PC-9 (cell line): ENCODE measurements around the gene TNIK. TPM values are rescaled to one million over a fixed set of nuclear protein-coding genes. Genes with fewer than 3 reads are reported as not detected.

ENCODE experiments used
- BruUV-seq: library from RNA; stranded (reverse); fragments of 400-500 nt; replicated peaks from 2 replicates; lab custom pipeline; 2021; lab: Mats Ljungman, UMichigan
- CTCF ChIA-PET: fragments of 300-600 bp; sonication (Branson Sonifier 250); formaldehyde crosslinking; loops from one replicate; lab custom pipeline; 2022; ENCODE audit warnings: antibody characterized with exemption; lab: Charles Lee
- POLR2A ChIA-PET: fragments of 300-600 bp; sonication (Branson Sonifier 250); formaldehyde crosslinking; loops from one replicate; lab custom pipeline; 2022; ENCODE audit warnings: antibody characterized with exemption; ENCODE audit not compliant: unreplicated experiment; lab: Charles Lee
- DNase-seq, 2 experiments: peaks; one replicate each; pipeline versions ENCODE4 v3.0.0 to v3.0.0-alpha.2; 2015 to 2022; ENCODE audit warnings: mixed read lengths in 1 of 2
- H2AFZ ChIP-seq: fragments of 200-600 bp; sonication (generic); 2 replicates; pipeline ENCODE4 v1.8.1; 2017; ENCODE audit warnings: antibody characterized with exemption
- H3F3A ChIP-seq: fragments of 200-600 bp; sonication (generic); 2 replicates; pipeline ENCODE4 v1.8.1; 2017; ENCODE audit warnings: antibody characterized with exemption, mild to moderate bottlenecking, low read depth; ENCODE audit not compliant: insufficient read depth
- H3K27ac ChIP-seq: fragments of 200-600 bp; sonication (generic); 2 replicates; pipeline ENCODE4 v1.6.1; 2016; ENCODE audit warnings: mixed run types
- H3K27me3 ChIP-seq: fragments of 200-600 bp; sonication (generic); 2 replicates; pipeline ENCODE4 v1.6.1; 2016; ENCODE audit warnings: low read depth, mixed run types; ENCODE audit not compliant: insufficient read depth
- H3K36me3 ChIP-seq: fragments of 200-600 bp; sonication (generic); 2 replicates; pipeline ENCODE4 v1.6.1; 2016; ENCODE audit warnings: low read depth, mixed run types
- H3K4me1 ChIP-seq: fragments of 200-600 bp; sonication (generic); replicated peaks from 2 replicates; pipeline ENCODE4 v1.6.1; 2016; ENCODE audit warnings: mixed run types; ENCODE audit not compliant: insufficient read depth
- H3K4me2 ChIP-seq: fragments of 200-600 bp; sonication (generic); 2 replicates; pipeline ENCODE4 v1.6.1; 2017; ENCODE audit warnings: mixed run types
- H3K4me3 ChIP-seq: fragments of 200-600 bp; sonication (generic); 2 replicates; pipeline ENCODE4 v1.6.1; 2016; ENCODE audit warnings: mixed run types
- H3K79me2 ChIP-seq: fragments of 200-600 bp; sonication (generic); 2 replicates; pipeline ENCODE4 v1.6.1; 2017; ENCODE audit warnings: low read depth, mixed run types
- H3K9me2 ChIP-seq: fragments of 200-600 bp; sonication (generic); 2 replicates; pipeline ENCODE4 v1.8.1; 2017; ENCODE audit warnings: mild to moderate bottlenecking; ENCODE audit not compliant: insufficient read depth
- H3K9me3 ChIP-seq: fragments of 200-600 bp; sonication (generic); 2 replicates; pipeline ENCODE4 v1.8.1; 2016; ENCODE audit warnings: low read depth; ENCODE audit not compliant: insufficient read depth
- H4K20me1 ChIP-seq: fragments of 200-600 bp; sonication (generic); 2 replicates; pipeline ENCODE4 v1.8.1; 2017; ENCODE audit not compliant: insufficient read depth
- EZH2 ChIP-seq: fragments of 200-600 bp; sonication (generic); IDR thresholded peaks from 2 replicates; pipeline ENCODE4 v1.8.0; 2017; ENCODE audit warnings: antibody characterized with exemption, low read depth
- intact Hi-C: fragments of 100-400 bp; cut with micrococcal nuclease; formaldehyde crosslinking; loops from one replicate; pipeline ENCODE4 v1.10.0; 2022; ENCODE audit not compliant: unreplicated experiment
- total RNA-seq: library from RNA; stranded (reverse); gene quantifications from 2 replicates; pipeline ENCODE4 v1.2.3, GENCODE V29; 2021
- TF ChIP-seq, protein P1 (sequence below): fragments of 200-600 bp; sonication (generic); conservative IDR thresholded peaks from 2 replicates; pipeline ENCODE4 v1.6.1; 2017; ENCODE audit warnings: mixed run types, antibody characterized with exemption, mild to moderate bottlenecking, moderate library complexity

The TNIK gene
- total RNA-seq, 1 experiment from 2014 or later = 30.7 TPM

DNA sequence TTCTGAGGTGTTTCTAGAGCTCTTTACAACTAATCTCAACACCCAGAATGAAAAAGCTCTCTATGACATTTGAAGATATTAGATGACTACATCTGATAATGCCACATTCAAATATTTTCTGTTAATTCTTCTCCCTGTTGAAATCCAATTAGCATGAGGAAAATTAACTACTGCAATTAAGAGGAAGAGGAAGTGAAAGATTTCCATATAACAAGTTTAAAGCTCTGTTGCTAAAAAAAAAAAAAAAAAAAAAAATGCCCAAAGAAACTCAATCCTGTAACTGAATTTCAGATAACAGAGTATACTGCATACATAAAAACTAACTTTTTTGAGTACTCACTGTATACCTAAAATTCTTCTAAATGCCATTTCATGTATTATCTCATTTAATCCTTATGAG lies 109.8 kb downstream of the TNIK start:
- peaks cover 7% of the 10 kb centered on the region; the same call in 1 of the 2 replicates for H3K36me3 ChIP-seq
- ChIA-PET POLR2A (no interaction called here), CTCF (interaction anchor here (0.6 kb wide), 1 partner anchor 8 kb away, joined by 7 read pairs; no protein-coding TSS in a partner anchor)
- no peaks in the 10 kb centered on the region for H3K9me3 ChIP-seq
- H3K27ac ChIP-seq = no peak overlapping the region
- H3K79me2 ChIP-seq = peaks cover 62% of the 10 kb centered on the region
- no peaks in the 10 kb centered on the region for H3K9me2 ChIP-seq
- H3K27me3 ChIP-seq = no peaks in the 10 kb centered on the region
- intact Hi-C loops = no loop called here
- TF ChIP-seq, protein P1, sequence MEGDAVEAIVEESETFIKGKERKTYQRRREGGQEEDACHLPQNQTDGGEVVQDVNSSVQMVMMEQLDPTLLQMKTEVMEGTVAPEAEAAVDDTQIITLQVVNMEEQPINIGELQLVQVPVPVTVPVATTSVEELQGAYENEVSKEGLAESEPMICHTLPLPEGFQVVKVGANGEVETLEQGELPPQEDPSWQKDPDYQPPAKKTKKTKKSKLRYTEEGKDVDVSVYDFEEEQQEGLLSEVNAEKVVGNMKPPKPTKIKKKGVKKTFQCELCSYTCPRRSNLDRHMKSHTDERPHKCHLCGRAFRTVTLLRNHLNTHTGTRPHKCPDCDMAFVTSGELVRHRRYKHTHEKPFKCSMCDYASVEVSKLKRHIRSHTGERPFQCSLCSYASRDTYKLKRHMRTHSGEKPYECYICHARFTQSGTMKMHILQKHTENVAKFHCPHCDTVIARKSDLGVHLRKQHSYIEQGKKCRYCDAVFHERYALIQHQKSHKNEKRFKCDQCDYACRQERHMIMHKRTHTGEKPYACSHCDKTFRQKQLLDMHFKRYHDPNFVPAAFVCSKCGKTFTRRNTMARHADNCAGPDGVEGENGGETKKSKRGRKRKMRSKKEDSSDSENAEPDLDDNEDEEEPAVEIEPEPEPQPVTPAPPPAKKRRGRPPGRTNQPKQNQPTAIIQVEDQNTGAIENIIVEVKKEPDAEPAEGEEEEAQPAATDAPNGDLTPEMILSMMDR = no peak
- no peak for TF ChIP-seq EZH2
- peaks cover 50% of the 10 kb centered on the region for H3F3A ChIP-seq
- H3K4me1 ChIP-seq = peaks cover 80% of the 10 kb centered on the region
- BruUV-seq = no TSS peak
- DNase-seq = no peak
- H3K4me2 ChIP-seq = no peak overlapping the region
- no peak overlapping the region for H3K4me3 ChIP-seq
- H2AFZ ChIP-seq = no peak overlapping the region
- no peaks in the 10 kb centered on the region for H4K20me1 ChIP-seq

DNA sequence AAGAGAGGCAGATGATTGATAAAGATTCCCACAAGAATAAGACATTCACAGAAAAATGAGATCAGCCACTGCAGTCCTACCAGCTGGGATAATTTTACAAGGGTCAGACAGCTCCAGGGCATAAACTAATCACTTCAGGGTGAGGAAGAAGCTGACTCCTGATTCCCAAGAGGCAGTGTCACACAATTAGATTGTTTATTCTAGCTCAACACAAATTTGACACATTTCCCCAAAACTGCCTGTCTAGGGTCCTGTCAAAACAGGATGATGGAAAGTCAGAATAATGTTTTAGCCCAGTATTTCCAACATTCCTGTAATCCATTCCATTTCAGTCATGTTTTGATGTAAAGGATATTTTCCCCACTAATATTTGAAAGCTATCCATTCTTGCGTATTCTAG lies 110.8 kb downstream of the TNIK start:
- peak overlapping the region; percentile 22; the same call in 1 of the 2 replicates for H3K27ac ChIP-seq

DNA sequence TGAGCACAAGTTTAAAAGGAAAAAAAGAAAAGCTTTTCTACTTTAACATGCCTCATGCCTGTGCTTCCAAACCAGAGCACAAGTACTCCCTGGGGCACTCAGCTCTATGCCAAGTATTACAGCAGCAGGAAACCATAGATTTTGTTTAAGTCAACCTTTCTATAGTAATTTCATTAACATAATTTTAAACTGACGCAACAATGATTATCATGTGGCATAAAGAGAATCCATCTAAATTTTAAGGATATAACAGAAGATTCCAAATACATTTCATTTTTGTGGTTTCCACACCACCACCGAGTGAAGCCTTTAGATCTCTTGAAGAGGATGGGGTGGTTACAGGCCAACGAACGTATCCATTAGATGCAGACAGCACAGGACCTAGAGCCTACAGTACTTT lies 112.1 kb downstream of the TNIK start:
- peaks cover 46% of the 10 kb centered on the region for H3F3A ChIP-seq
- BruUV-seq = no TSS peak
- ChIA-PET CTCF (interaction anchor here (1.0 kb wide), 1 partner anchor 190 kb away, joined by 3 read pairs; no protein-coding TSS in a partner anchor), POLR2A (interaction anchor here (0.6 kb wide), 1 partner anchor 55 kb away, joined by 3 read pairs; no protein-coding TSS in a partner anchor)
- intact Hi-C loops = no loop called here
- H3K27me3 ChIP-seq = no peaks in the 10 kb centered on the region
- H3K4me1 ChIP-seq = peaks cover 58% of the 10 kb centered on the region
- H2AFZ ChIP-seq = no peak overlapping the region
- H3K36me3 ChIP-seq = peaks cover 7% of the 10 kb centered on the region; the same call in 1 of the 2 replicates
- H3K79me2 ChIP-seq = peaks cover 61% of the 10 kb centered on the region
- no peak overlapping the region for H3K4me3 ChIP-seq
- H3K4me2 ChIP-seq = peak overlapping the region; percentile 36; the same call in 1 of the 2 replicates
- no peaks in the 10 kb centered on the region for H3K9me3 ChIP-seq
- DNase-seq = no peak
- TF ChIP-seq, protein P1 = no peak
- no peak for TF ChIP-seq EZH2
- H3K9me2 ChIP-seq = no peaks in the 10 kb centered on the region
- H3K27ac ChIP-seq = peak overlapping the region; percentile 51
- H4K20me1 ChIP-seq = no peaks in the 10 kb centered on the region

More for the DNA sequence above, 110.8 kb downstream of the TNIK start:
- ChIA-PET POLR2A (interaction anchor here (0.6 kb wide), 1 partner anchor 447 kb away, joined by 3 read pairs; no protein-coding TSS in a partner anchor), CTCF (interaction anchor here (0.6 to 1.0 kb wide), 3 partner anchors 100 to 303 kb away, joined by 3 to 6 read pairs (median 3); no protein-coding TSS in a partner anchor)
- DNase-seq = peak in 1 of 2 experiments; percentile 89
- Histone ChIP-seq H3K9me3 (no peaks in the 10 kb centered on the region), H4K20me1 (no peaks in the 10 kb centered on the region), H3K36me3 (peaks cover 7% of the 10 kb centered on the region; the same call in 1 of the 2 replicates), H2AFZ (no peak overlapping the region), H3K4me1 (peaks cover 71% of the 10 kb centered on the region), H3F3A (peaks cover 50% of the 10 kb centered on the region), H3K27me3 (no peaks in the 10 kb centered on the region), H3K4me2 (peak overlapping the region; percentile 25), H3K79me2 (peaks cover 61% of the 10 kb centered on the region), H3K9me2 (no peaks in the 10 kb centered on the region), H3K4me3 (no peak overlapping the region)
- intact Hi-C loops = no loop called here
- TF ChIP-seq EZH2 = no peak
- TF ChIP-seq, protein P1 = no peak
- BruUV-seq = no TSS peak
